ENCODE data around the gene GLRA1.
"Not testable (repeated sequence)": the region's sequence is repeated elsewhere in the genome, so short reads cannot be mapped to it uniquely, and the experiment has no call there.

GLRA1 gene

DNA sequence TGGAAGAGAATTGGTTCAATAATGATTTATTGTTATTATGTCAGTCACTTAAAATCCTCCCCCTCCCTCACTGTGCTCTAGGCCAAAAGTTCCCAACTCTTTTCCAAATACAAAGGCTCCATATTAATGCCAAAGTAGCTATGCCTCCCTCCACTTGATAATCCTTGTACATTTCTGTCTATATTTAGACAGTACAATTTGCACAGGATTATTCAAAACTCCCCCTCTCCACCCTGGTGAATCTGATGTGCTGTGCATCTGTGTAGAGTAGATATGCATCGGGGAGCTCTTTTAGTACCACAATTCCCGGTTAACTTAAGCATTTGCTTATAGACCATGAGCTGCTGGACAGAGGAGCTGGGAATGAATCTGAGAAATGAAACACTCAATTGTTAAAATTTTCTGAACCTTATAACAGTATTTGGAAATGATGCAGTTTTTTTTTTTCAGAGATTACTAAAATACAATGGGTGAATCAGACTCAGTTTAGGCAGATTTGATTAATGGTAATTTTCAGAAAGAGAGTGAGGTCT is 27.6 kb downstream of the GLRA1 start:
- Histone ChIP-seq H3K9ac (ENCODE audit: low read length) (no peak overlapping the region), H3K36me3 (ENCODE audit: control insufficient read depth, insufficient read depth, low read length) (no peaks in the 10 kb centered on the region), H3K27me3 (ENCODE audit: control insufficient read depth, insufficient read depth, low read length) (peaks cover 3% of the 10 kb centered on the region), H3K4me3 (ENCODE audit: low read length) (no peak overlapping the region), H3K9me3 (ENCODE audit: control insufficient read depth, low read length) (no peaks in the 10 kb centered on the region), H3K4me1 (ENCODE audit: control insufficient read depth, insufficient read depth, low read length) (no peaks in the 10 kb centered on the region)

DNA sequence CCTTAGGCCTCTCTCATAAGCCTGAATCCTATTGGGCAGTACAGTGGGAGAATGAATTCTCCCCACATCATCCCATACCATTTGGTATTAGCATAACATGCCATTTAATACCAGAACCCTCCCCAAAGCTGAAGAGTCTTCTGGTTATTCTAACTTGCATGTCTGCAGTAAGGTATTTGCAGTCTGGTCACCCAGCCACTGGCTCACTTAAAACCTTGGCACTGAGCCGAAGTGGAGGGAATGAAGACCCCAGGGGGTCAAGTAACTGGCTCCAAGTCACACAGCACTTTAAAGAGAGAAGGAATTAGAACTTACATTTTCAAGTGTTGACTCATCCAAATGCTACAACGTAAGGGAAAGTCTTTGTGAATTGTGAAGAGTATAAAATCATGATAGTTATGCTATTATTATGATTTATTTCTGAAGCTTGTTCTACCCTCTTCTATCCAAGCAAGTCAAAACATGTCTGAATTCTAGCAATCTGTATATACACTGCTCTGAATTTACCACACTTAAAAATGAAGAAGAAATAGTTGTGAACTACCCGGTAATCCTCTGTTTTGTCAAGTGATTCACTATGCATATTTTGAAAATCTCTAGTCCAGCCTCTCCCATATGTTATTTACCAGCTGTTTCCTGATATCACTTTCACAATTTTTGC is 28.5 kb downstream of the GLRA1 start:
- H3K9me3 ChIP-seq (ENCODE audit: control insufficient read depth, low read length) = no peaks in the 10 kb centered on the region
- no peak overlapping the region for H3K9ac ChIP-seq (ENCODE audit: low read length)
- no peaks in the 10 kb centered on the region for H3K36me3 ChIP-seq (ENCODE audit: control insufficient read depth, insufficient read depth, low read length)
- H3K27me3 ChIP-seq (ENCODE audit: control insufficient read depth, insufficient read depth, low read length) = peaks cover 3% of the 10 kb centered on the region
- H3K4me1 ChIP-seq (ENCODE audit: control insufficient read depth, insufficient read depth, low read length) = no peaks in the 10 kb centered on the region
- no peak overlapping the region for H3K4me3 ChIP-seq (ENCODE audit: low read length)

DNA sequence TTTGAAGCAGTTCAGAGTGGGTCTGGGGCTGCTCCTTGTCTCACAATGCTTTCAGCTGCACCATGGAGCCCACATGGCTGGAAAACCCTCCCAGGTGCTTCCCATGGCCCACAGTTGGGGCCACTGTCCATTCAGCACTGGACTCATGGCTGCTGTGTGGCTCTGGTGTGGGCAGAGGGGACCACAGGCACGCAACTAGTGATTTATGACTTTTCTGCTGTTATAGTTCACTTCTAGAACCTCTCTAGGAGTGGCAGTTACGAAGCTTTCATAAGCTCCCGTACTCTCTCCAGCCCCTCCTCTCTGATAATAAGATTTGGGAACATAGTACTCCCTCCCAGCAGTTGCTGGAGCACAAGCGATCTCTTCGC is 29.0 kb downstream of the GLRA1 start:
- H3K9ac ChIP-seq (ENCODE audit: low read length) = no peak overlapping the region
- H3K4me3 ChIP-seq (ENCODE audit: low read length) = no peak overlapping the region
- H3K27me3 ChIP-seq (ENCODE audit: control insufficient read depth, insufficient read depth, low read length) = peaks cover 3% of the 10 kb centered on the region
- no peaks in the 10 kb centered on the region for H3K4me1 ChIP-seq (ENCODE audit: control insufficient read depth, insufficient read depth, low read length)
- no peaks in the 10 kb centered on the region for H3K36me3 ChIP-seq (ENCODE audit: control insufficient read depth, insufficient read depth, low read length)
- H3K9me3 ChIP-seq (ENCODE audit: control insufficient read depth, low read length) = no peaks in the 10 kb centered on the region

DNA sequence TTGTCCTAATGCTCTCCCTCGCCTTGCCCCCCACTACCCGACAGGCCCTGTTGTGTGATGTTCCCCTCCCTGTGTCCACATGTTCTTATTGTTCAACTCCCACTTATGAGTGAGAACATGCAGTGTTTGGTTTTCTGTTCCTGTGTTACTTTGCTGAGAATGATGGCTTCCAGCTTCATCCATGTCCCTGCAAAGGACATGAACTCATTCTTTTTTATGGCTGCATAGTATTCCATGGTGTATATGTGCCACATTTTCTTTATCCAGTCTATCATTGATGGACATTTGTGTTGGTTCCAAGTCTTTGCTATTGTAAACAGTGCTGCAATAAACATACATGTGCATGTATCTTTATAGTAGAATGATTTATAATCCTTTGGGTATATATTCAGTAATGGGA is 31.2 kb downstream of the GLRA1 start:
- H3K9me3 ChIP-seq (ENCODE audit: control insufficient read depth, low read length); H3K36me3 ChIP-seq (ENCODE audit: control insufficient read depth, insufficient read depth, low read length); H3K27me3 ChIP-seq (ENCODE audit: control insufficient read depth, insufficient read depth, low read length): not testable (repeated sequence)

DNA sequence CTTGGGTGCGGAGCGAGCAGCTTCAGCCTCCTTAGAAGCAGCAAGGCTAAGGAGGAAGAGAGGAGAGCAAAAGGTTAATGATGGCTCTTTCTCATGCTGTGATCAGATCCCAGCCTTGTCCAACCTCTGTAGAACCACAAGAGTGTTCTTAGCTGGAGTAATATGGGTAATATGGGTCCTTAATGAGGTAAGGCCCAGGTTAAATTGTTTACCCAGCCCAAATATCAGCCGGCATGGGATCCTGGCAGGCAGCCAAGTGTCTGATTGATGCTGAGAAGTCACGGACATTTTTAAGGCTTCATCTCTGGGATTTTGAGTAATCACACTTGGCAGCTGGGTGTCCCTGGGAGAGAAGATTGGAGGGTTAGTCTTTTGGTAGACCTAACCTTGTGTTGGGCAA is 32.3 kb downstream of the GLRA1 start:
- no peaks in the 10 kb centered on the region for H3K36me3 ChIP-seq (ENCODE audit: control insufficient read depth, insufficient read depth, low read length)
- H3K9ac ChIP-seq (ENCODE audit: low read length) = no peak overlapping the region
- H3K4me3 ChIP-seq (ENCODE audit: low read length) = no peak overlapping the region
- no peaks in the 10 kb centered on the region for H3K9me3 ChIP-seq (ENCODE audit: control insufficient read depth, low read length)
- H3K27me3 ChIP-seq (ENCODE audit: control insufficient read depth, insufficient read depth, low read length) = no peaks in the 10 kb centered on the region
- no peaks in the 10 kb centered on the region for H3K4me1 ChIP-seq (ENCODE audit: control insufficient read depth, insufficient read depth, low read length)

More for the DNA sequence above, 31.2 kb downstream of the GLRA1 start:
- not testable (repeated sequence) for H3K9ac ChIP-seq (ENCODE audit: low read length); H3K4me1 ChIP-seq (ENCODE audit: control insufficient read depth, insufficient read depth, low read length); H3K4me3 ChIP-seq (ENCODE audit: low read length)

DNA sequence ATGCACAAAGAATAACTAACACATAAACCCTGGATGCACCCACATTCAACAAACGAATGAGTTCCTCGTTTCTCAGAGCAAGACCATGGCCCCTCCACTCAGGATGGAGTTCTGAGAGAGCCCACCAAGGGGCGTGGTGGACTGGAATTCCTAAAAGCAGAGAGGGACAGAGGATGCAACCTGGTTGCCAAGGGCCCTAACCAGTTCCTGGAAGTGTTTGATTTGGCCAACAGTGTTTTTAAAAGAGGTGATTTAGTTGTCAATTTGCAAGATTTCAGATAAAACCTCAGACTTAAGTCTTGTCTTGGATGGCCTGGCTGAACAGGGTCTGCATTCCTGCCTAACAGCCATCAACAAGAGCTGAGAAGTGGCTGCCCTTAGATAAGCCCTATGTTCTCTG is 34.4 kb downstream of the GLRA1 start:
- no peaks in the 10 kb centered on the region for H3K4me1 ChIP-seq (ENCODE audit: control insufficient read depth, insufficient read depth, low read length)
- no peaks in the 10 kb centered on the region for H3K27me3 ChIP-seq (ENCODE audit: control insufficient read depth, insufficient read depth, low read length)
- H3K9ac ChIP-seq (ENCODE audit: low read length) = no peak overlapping the region
- H3K36me3 ChIP-seq (ENCODE audit: control insufficient read depth, insufficient read depth, low read length) = no peaks in the 10 kb centered on the region
- no peaks in the 10 kb centered on the region for H3K9me3 ChIP-seq (ENCODE audit: control insufficient read depth, low read length)
- no peak overlapping the region for H3K4me3 ChIP-seq (ENCODE audit: low read length)

DNA sequence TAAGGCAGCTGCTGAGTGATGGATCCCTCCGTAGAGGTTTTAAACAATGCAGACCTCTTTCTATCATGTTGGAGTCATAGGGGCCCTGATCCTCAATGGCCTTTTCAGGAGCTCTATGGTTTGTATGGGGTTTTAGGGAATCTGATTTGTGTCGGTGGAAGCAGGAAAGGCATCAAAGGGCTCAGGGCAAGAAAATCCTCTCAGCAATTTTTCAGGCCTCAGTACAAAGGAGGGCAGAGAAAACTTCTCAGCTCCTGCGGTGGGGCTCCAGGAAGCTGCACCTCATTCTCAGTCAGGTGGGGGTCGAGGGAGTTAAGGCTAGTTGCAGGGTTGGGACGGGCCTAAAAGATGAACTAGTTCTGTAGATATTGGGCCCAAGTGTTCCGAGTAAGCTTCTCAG is 35.0 kb downstream of the GLRA1 start:
- Histone ChIP-seq H3K4me1 (ENCODE audit: control insufficient read depth, insufficient read depth, low read length) (no peaks in the 10 kb centered on the region), H3K27me3 (ENCODE audit: control insufficient read depth, insufficient read depth, low read length) (no peaks in the 10 kb centered on the region), H3K9me3 (ENCODE audit: control insufficient read depth, low read length) (no peaks in the 10 kb centered on the region), H3K4me3 (ENCODE audit: low read length) (no peak overlapping the region), H3K36me3 (ENCODE audit: control insufficient read depth, insufficient read depth, low read length) (no peaks in the 10 kb centered on the region), H3K9ac (ENCODE audit: low read length) (no peak overlapping the region)

DNA sequence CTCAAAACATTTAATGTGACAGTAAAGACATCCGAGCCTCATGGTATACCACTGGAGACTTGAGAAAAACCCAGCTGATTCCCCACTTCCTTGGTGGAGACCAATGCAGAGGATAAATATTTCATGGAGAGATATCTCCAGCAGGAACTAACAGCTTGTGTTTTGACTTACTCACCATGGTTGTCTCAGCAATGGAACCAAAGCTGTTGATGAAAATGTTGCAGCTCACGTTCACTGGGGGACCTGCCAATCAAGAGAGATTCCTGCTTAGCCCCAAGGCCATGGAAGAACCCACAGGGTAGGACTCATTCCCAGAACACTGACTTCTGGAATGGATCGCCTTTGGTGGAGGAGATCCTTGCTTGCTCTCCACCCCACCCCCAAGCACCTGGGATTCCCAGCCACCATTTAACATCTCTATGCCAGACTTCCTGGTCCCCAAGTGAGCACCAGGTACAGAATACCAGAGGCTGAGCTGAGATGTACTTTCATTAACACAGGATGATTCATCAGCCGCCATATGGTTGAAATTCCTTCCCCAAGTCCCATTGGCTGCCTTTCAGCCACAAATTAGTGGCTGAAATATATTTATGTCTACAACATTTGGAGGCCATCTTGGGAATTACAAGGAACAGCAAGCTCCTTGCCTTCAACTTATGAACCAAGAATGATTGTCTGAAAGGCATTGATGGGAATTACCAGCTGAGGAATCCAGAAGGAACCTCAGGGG is 37.9 kb downstream of the GLRA1 start:
- H3K9me3 ChIP-seq (ENCODE audit: control insufficient read depth, low read length) = no peaks in the 10 kb centered on the region
- no peak overlapping the region for H3K4me3 ChIP-seq (ENCODE audit: low read length)
- H3K9ac ChIP-seq (ENCODE audit: low read length) = no peak overlapping the region
- H3K36me3 ChIP-seq (ENCODE audit: control insufficient read depth, insufficient read depth, low read length) = no peaks in the 10 kb centered on the region
- no peaks in the 10 kb centered on the region for H3K27me3 ChIP-seq (ENCODE audit: control insufficient read depth, insufficient read depth, low read length)
- H3K4me1 ChIP-seq (ENCODE audit: control insufficient read depth, insufficient read depth, low read length) = no peaks in the 10 kb centered on the region

DNA sequence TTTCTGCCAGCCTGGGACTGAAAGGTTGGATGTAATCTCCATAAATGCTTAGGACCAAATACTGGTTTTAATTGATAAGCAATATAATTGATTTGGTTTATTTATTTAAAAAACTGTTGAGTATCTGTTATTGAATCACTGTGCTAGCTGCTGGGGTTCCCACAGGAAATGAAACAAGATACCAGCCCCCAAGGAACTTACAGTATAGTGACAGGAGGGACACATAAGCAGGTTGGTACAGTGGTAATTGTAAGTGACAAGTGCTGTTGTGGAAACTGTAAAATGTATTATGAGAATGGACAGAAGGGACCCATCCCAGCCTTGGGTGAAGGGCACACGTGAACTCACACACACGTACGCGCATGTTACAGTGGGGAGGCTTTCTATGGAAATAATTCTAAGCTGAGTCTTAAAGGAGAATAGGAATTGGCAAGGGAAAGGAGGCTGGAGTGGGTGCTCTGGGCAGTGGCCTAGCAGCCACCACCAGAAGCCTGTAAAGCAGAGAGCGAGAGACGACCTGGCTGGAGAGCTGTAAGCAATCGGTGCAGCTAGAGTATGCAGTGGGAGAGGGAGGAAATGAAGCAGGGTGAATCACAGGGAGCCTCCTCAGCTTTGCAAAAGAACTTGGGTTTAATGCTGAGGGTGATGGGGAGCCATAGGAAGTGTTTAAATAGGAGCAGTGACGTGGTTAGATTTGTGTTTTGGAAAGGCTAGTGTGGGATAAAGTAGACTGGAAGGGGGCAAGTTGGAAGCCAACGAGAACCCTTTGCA is 39.3 kb downstream of the GLRA1 start:
- Histone ChIP-seq H3K36me3 (ENCODE audit: control insufficient read depth, insufficient read depth, low read length) (no peaks in the 10 kb centered on the region), H3K9ac (ENCODE audit: low read length) (no peak overlapping the region), H3K27me3 (ENCODE audit: control insufficient read depth, insufficient read depth, low read length) (no peaks in the 10 kb centered on the region), H3K4me1 (ENCODE audit: control insufficient read depth, insufficient read depth, low read length) (no peaks in the 10 kb centered on the region), H3K4me3 (ENCODE audit: low read length) (no peak overlapping the region), H3K9me3 (ENCODE audit: control insufficient read depth, low read length) (no peaks in the 10 kb centered on the region)

DNA sequence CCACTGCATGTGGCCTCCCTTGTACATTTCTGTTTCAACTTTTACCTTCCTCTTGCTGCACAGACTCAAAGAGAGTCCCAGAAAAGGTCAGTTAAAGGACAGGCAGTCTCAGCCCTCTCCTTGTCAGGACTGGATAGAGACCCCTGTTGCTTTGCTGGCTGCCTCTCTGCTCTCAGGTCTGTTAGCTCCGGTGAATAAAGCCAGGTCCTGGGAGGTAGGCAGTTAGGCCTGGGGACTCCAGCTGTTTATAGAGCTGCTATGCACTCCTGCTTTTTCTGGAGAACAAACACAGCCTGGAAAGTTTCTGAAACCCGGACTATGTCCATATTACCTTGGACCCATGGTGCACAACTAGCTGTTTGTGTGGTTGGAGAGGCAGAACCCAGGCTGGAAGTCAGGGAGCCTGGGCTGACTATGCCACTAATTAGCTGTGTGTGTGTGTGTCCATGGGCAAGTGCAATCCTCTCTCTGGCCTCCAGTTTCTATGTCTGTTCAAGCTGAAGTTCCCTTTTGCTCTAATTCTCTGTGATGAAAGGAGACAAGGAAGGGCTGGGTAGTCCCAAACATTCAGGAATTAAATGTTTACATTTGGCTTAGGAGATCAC is 42.9 kb downstream of the GLRA1 start:
- Histone ChIP-seq H3K9ac (ENCODE audit: low read length) (no peak overlapping the region), H3K36me3 (ENCODE audit: control insufficient read depth, insufficient read depth, low read length) (no peaks in the 10 kb centered on the region), H3K4me1 (ENCODE audit: control insufficient read depth, insufficient read depth, low read length) (no peaks in the 10 kb centered on the region), H3K4me3 (ENCODE audit: low read length) (no peak overlapping the region), H3K27me3 (ENCODE audit: control insufficient read depth, insufficient read depth, low read length) (no peaks in the 10 kb centered on the region), H3K9me3 (ENCODE audit: control insufficient read depth, low read length) (no peaks in the 10 kb centered on the region)

DNA sequence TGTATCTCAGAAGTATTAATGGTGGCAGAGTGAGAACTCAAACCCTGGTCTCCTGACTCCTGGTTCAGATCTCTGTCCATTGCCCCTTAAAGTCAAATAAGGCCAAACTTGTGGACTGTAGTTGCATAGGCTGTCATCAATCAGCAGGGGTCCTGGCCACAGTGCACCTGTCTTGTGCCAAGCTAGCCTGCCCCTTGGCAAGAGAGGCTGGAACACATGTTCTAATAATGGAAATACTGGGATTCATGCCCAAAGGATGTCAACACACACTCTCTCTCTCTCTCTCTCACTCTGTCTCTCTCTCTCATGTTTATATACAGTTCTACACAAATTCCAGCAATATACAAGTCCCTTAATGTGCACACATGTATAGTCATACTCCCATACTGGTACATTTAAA is 44.3 kb downstream of the GLRA1 start:
- no peak overlapping the region for H3K4me3 ChIP-seq (ENCODE audit: low read length)
- H3K4me1 ChIP-seq (ENCODE audit: control insufficient read depth, insufficient read depth, low read length) = no peaks in the 10 kb centered on the region
- H3K36me3 ChIP-seq (ENCODE audit: control insufficient read depth, insufficient read depth, low read length) = no peaks in the 10 kb centered on the region
- no peaks in the 10 kb centered on the region for H3K27me3 ChIP-seq (ENCODE audit: control insufficient read depth, insufficient read depth, low read length)
- H3K9ac ChIP-seq (ENCODE audit: low read length) = no peak overlapping the region
- no peaks in the 10 kb centered on the region for H3K9me3 ChIP-seq (ENCODE audit: control insufficient read depth, low read length)

DNA sequence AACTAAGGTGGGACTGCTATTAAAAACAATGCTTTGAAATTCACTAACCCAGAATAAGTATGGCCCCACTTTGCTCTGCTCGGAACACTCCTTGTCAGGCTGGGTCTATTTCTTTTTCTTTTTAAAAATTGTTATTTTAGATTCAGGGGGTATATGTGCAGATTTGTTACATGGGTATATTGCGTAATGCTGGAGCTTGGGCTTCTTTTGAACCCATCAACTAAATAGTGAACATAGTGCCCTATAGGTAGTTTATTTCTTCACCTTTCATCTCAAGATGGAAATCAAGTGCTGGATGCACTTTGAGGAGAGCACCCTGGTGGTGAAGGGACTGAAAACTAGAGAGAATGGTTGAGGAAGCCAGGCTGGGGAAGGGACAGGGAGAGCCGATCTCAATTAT is 51.0 kb downstream of the GLRA1 start:
- Histone ChIP-seq H3K4me1 (ENCODE audit: control insufficient read depth, insufficient read depth, low read length) (no peaks in the 10 kb centered on the region), H3K27me3 (ENCODE audit: control insufficient read depth, insufficient read depth, low read length) (no peaks in the 10 kb centered on the region), H3K9ac (ENCODE audit: low read length) (no peak overlapping the region), H3K9me3 (ENCODE audit: control insufficient read depth, low read length) (no peaks in the 10 kb centered on the region), H3K36me3 (ENCODE audit: control insufficient read depth, insufficient read depth, low read length) (no peaks in the 10 kb centered on the region), H3K4me3 (ENCODE audit: low read length) (no peak overlapping the region)

Measured in mucosa of stomach (tissue), 1 donor.